HepG2 (cell line): ENCODE measurements around the gene SMIM41. TPM values are rescaled to one million over a fixed set of nuclear protein-coding genes. Genes with fewer than 3 reads are reported as not detected.
A peak's percentile ranks its signal among the peaks of the same experiment; 100 is the strongest.

Source experiments
- ATAC-seq: fragments of 200-7000 bp; cut with Tn5 transposase; 3 replicates; pipeline ENCODE4 v1.9.1; 2020; ENCODE audit warnings: mild to moderate bottlenecking, moderate library complexity
- BruUV-seq: library from RNA; stranded (reverse); fragments of 400-500 nt; replicated peaks from 2 replicates; lab custom pipeline; 2021; lab: Mats Ljungman, UMichigan
- CTCF ChIA-PET: fragments of 300-600 bp; formaldehyde crosslinking; extraction: SDS; loops from one replicate; lab custom pipeline; 2021; ENCODE audit warnings: low total read pairs, inconsistent platforms, low intra/inter-chr PET ratio; lab: Yijun Ruan, JAX
- POLR2A ChIA-PET: fragments of 350-600 bp; sonication (Branson Sonifier 250); formaldehyde crosslinking; loops from one replicate; lab custom pipeline; 2020; ENCODE audit warnings: antibody characterized with exemption, inconsistent platforms; lab: Yijun Ruan, JAX
- DNase-seq: peaks from one replicate; pipeline ENCODE4 v3.0.0-alpha.2; 2015; ENCODE audit warnings: low spot score
- FAIRE-seq: peaks from 3 replicates; lab custom pipeline; 2011; peaks lifted over from hg19 to GRCh38; lab: Jason Lieb, UNC
- H2AFZ ChIP-seq: one replicate; pipeline ENCODE4 v1.6.1; 2011; ENCODE audit warnings: low read length, inconsistent platforms
- H3K27ac ChIP-seq: fragments of 300-600 bp; 3 replicates; pipeline ENCODE4 v1.8.0; 2011; ENCODE audit warnings: mixed run types, mild to moderate bottlenecking, mixed read lengths, low read length, inconsistent platforms; ENCODE audit not compliant: insufficient read depth; ENCODE audit errors: extremely low read length
- H3K27me3 ChIP-seq, 2 experiments: fragments of 200-600 bp in 1 of 2; 2 replicates in 1 of 2; 3 replicates in 1 of 2; pipeline versions ENCODE4 v1.6.0 to v1.8.0; 2011; ENCODE audit warnings: low read length in 2 of 2, mild to moderate bottlenecking in 2 of 2, moderate library complexity in 2 of 2, inconsistent platforms in 1 of 2; ENCODE audit not compliant: insufficient read depth in 2 of 2, control insufficient read depth in 1 of 2
- H3K36me3 ChIP-seq, 2 experiments: fragments of 200-600 bp in 1 of 2; replicated peaks in 1 of 2; 2 replicates in 1 of 2; 3 replicates in 1 of 2; pipeline versions ENCODE4 v1.5.1 to v1.8.0; 2011; ENCODE audit warnings: low read length in 2 of 2, inconsistent platforms in 1 of 2; ENCODE audit not compliant: insufficient read depth in 2 of 2, control insufficient read depth in 1 of 2
- H3K4me1 ChIP-seq: 2 replicates; pipeline ENCODE4 v1.5.1; 2012; ENCODE audit warnings: low read length, inconsistent platforms; ENCODE audit not compliant: insufficient read depth
- H3K4me2 ChIP-seq: 2 replicates; pipeline ENCODE4 v1.6.0; 2011; ENCODE audit warnings: low read depth, low read length, inconsistent platforms
- H3K4me3 ChIP-seq, 3 experiments: fragments of 200-600 bp in 1 of 3; sonication (generic), shearing (Covaris generic) in 1 of 3; replicated peaks in 1 of 3; 2 replicates each; pipeline ENCODE4 v1.5.1; 2011 to 2016; ENCODE audit warnings: low read length in 3 of 3, inconsistent platforms in 2 of 3, low read depth in 2 of 3, mild to moderate bottlenecking in 2 of 3, control low read depth in 1 of 3, mixed read lengths in 1 of 3; ENCODE audit not compliant: insufficient read depth in 1 of 3
- H3K79me2 ChIP-seq: one replicate; pipeline ENCODE4 v1.6.1; 2011; ENCODE audit warnings: low read length, inconsistent platforms; ENCODE audit not compliant: insufficient read depth
- H3K9ac ChIP-seq: 2 replicates; pipeline ENCODE4 v1.6.0; 2011; ENCODE audit warnings: mild to moderate bottlenecking, low read depth, low read length, inconsistent platforms; ENCODE audit not compliant: insufficient read depth
- H3K9me3 ChIP-seq: 2 replicates; pipeline ENCODE4 v1.5.1; 2012; ENCODE audit warnings: mild to moderate bottlenecking, low read length
- H4K20me1 ChIP-seq: 2 replicates; pipeline ENCODE4 v1.6.0; 2011; ENCODE audit warnings: inconsistent platforms, mild to moderate bottlenecking, low read length, moderate library complexity; ENCODE audit not compliant: insufficient read depth
- CEBPB ChIP-seq: IDR thresholded peaks from 2 replicates; pipeline ENCODE4 v1.6.1; 2011; ENCODE audit warnings: low read depth, low read length, improper control_type of control experiment, borderline replicate concordance
- SATB2 ChIP-seq: sonication (generic); formaldehyde crosslinking; IDR thresholded peaks from 2 replicates; pipeline ENCODE4 v1.5.0; 2020; ENCODE audit warnings: missing genetic modification reagents
- TCF7 ChIP-seq: sonication (generic); IDR thresholded peaks from 2 replicates; pipeline ENCODE4 v1.6.1; 2016; ENCODE audit warnings: antibody characterized with exemption, low read depth
- ZNF616 ChIP-seq: sonication (generic); formaldehyde crosslinking; IDR thresholded peaks from 2 replicates; pipeline ENCODE4 v1.5.0; 2020; ENCODE audit warnings: low read depth, mild to moderate bottlenecking, missing genetic modification reagents
- ZNF652 ChIP-seq: IDR thresholded peaks from 2 replicates; pipeline ENCODE4 v1.6.1; 2016; ENCODE audit warnings: low read depth, borderline replicate concordance
- ZNF850 ChIP-seq: sonication (generic); formaldehyde crosslinking; conservative IDR thresholded peaks from 2 replicates; pipeline ENCODE4 v1.9.0; 2021; ENCODE audit warnings: mild to moderate bottlenecking, missing genetic modification reagents
- WGBS: methylation state at CpG from one replicate; pipeline ENCODE4 v1.1.6; 2017; ENCODE audit warnings: low lambda C conversion rate; 5-methylcytosine and 5-hydroxymethylcytosine counted together
- in situ Hi-C: cut with HindIII; loops from 2 replicates; pipeline ENCODE4 v1.10.0; 2017; ENCODE audit warnings: low pct_unique_long_range_greater_than_20kb; ENCODE audit not compliant: extremely low pct_ligation_motif_present
- intact Hi-C: fragments of 100-400 bp; cut with micrococcal nuclease; formaldehyde crosslinking; loops from one replicate; pipeline ENCODE4 v1.10.0; 2022; ENCODE audit not compliant: unreplicated experiment
- polyA plus RNA-seq, 8 experiments: library from polyadenylated mRNA; depleted of rRNA in 3 of 8; stranded (reverse) in 7 of 8; unstranded in 1 of 8; fragments of >200 nt; fragmentation: Illumina TruSeq in 4 of 8; extraction: Trizol in 4 of 8; gene quantifications; 2 replicates each; pipeline versions ENCODE4 v1.2.1 to v1.2.3, GENCODE V29; 2011 to 2016; ENCODE audit warnings: low read depth in 4 of 8, missing spikeins in 1 of 8, mixed read lengths in 1 of 8; ENCODE audit not compliant: insufficient read depth in 1 of 8
- total RNA-seq, 5 experiments: library from RNA; depleted of rRNA; stranded (reverse); fragments of >200 nt; fragmentation: Illumina TruSeq; extraction: Trizol; gene quantifications; 2 replicates each; pipeline ENCODE4 v1.2.3, GENCODE V29; 2016; ENCODE audit warnings: low read depth in 1 of 5

The SMIM41 gene
- total and polyA plus RNA-seq, 2 of the 13 experiments (the other 11 are each of a cell fraction or from before 2014, with no cell fraction given): not detected

GRCh38 chr12:52093346-52093745 lies 13.8 kb downstream of the SMIM41 start:
- no peak for FAIRE-seq

GRCh38 chr12:52096332-52097044 lies 17.0 kb downstream of the SMIM41 start:
- TF ChIP-seq CEBPB: 0 out of 2 replicates have a peak, but pooled peaks have one; percentile 16
- no peak for TF ChIP-seq ZNF850
- 0 out of 2 replicates have a peak, but pooled peaks have one; percentile 57 for TF ChIP-seq SATB2 (CRISPR knock-in tag)
- TF ChIP-seq, all 625 proteins: peak for 2
- Histone ChIP-seq H3K36me3 (no peaks in the 10 kb centered on the region), H3K27me3 (no peaks in the 10 kb centered on the region), H4K20me1 (no peaks in the 10 kb centered on the region), H3K79me2 (no peaks in the 10 kb centered on the region), H2AFZ (no peak overlapping the region), H3K4me2 (no peak overlapping the region), H3K9me3 (no peaks in the 10 kb centered on the region), H3K4me3 (no peak overlapping the region), H3K9ac (no peak overlapping the region), H3K27ac (no peak overlapping the region), H3K4me1 (peaks cover 17% of the 10 kb centered on the region)
- CTCF ChIA-PET: no interaction called here
- POLR2A ChIA-PET: no interaction called here
- in situ Hi-C loops: no loop called here
- DNase-seq (no peak), FAIRE-seq (no peak), ATAC-seq (no peak)
- WGBS: 79% methylated on average over 15 of the region's 15 CpGs
- intact Hi-C loops: no loop called here
- no TSS peak for BruUV-seq

More at GRCh38 chr12:52093346-52093745, 13.8 kb downstream of the SMIM41 start:
- DNase-seq (no peak), ATAC-seq (no peak)
- Histone ChIP-seq H3K27me3 (peaks cover 1 to 16% of the 10 kb centered on the region in 2 experiments; a peak in 3 of 5 replicates), H3K4me3 (no peak overlapping the region), H3K9ac (no peak overlapping the region), H2AFZ (no peak overlapping the region), H3K79me2 (no peaks in the 10 kb centered on the region), H3K27ac (no peak overlapping the region), H3K9me3 (no peaks in the 10 kb centered on the region), H4K20me1 (no peaks in the 10 kb centered on the region), H3K4me1 (peaks cover 21% of the 10 kb centered on the region), H3K36me3 (no peaks in the 10 kb centered on the region), H3K4me2 (no peak overlapping the region)
- ChIA-PET POLR2A (no interaction called here), CTCF (no interaction called here)
- WGBS: 47% methylated on average over 7 of the region's 7 CpGs
- TF ChIP-seq ZNF616 (CRISPR knock-in tag) (no peak), TCF7 (no peak), ZNF652 (CRISPR knock-in tag) (no peak)
- intact Hi-C loops: no loop called here
- in situ Hi-C loops: no loop called here
- no TSS peak for BruUV-seq
